Thoracic aorta (tissue), 2 donors: ENCODE measurements around the gene GAMT. TPM values are rescaled to one million over a fixed set of nuclear protein-coding genes. Genes with fewer than 3 reads are reported as not detected.
A peak's percentile ranks its signal among the peaks of the same experiment; 100 is the strongest.

Source experiments
- ATAC-seq: fragments of 150-250 bp; one replicate; pipeline ENCODE4 v1.8.0; 2017; ENCODE audit warnings: low read depth; ENCODE audit not compliant: insufficient number of reproducible peaks, low FRiP score
- DNase-seq: peaks from one replicate; pipeline ENCODE4 v3.0.0-alpha.2; 2020; ENCODE audit warnings: low spot score
- H3K27ac ChIP-seq, 2 donors: fragments of 200-600 bp; sonication (generic); 1 replicate in 1 of 2; 2 replicates in 1 of 2; pipeline ENCODE4 v1.5.1; 2016; ENCODE audit warnings: mild to moderate bottlenecking in 2 of 2, moderate library complexity in 2 of 2
- H3K27me3 ChIP-seq: fragments of 200-600 bp; sonication (generic); replicated peaks from 2 replicates; pipeline ENCODE4 v1.6.0; 2016; ENCODE audit warnings: mild to moderate bottlenecking; ENCODE audit not compliant: insufficient read depth
- H3K36me3 ChIP-seq: fragments of 200-600 bp; sonication (generic); one replicate; pipeline ENCODE4 v1.5.1; 2016
- H3K4me1 ChIP-seq, 2 donors: fragments of 200-600 bp; sonication (generic); 1 replicate in 1 of 2; 2 replicates in 1 of 2; pipeline versions ENCODE4 v1.5.1 to v1.6.0; 2016; ENCODE audit warnings: low read depth in 2 of 2, mild to moderate bottlenecking in 1 of 2; ENCODE audit not compliant: control insufficient read depth in 1 of 2
- H3K4me3 ChIP-seq: fragments of 200-600 bp; sonication (generic); 2 replicates; pipeline ENCODE4 v1.5.1; 2016; ENCODE audit warnings: mild to moderate bottlenecking
- H3K9me3 ChIP-seq: fragments of 200-600 bp; sonication (generic); 2 replicates; pipeline ENCODE4 v1.5.1; 2016
- total RNA-seq, 2 donors: library from RNA; depleted of rRNA; stranded (reverse); fragments of >200 nt; gene quantifications; one replicate each; pipeline versions ENCODE4 v1.1.0 to v1.2.3, GENCODE V29; 2016
- TF ChIP-seq, protein P1 (sequence below): fragments of 200-600 bp; sonication (generic); IDR thresholded peaks from one replicate; pipeline ENCODE4 v1.5.1; 2019; ENCODE audit warnings: antibody characterized with exemption

Gene GAMT
- total RNA-seq, 2 donors from 2014 or later, result 27.6 to 55.1 TPM

DNA sequence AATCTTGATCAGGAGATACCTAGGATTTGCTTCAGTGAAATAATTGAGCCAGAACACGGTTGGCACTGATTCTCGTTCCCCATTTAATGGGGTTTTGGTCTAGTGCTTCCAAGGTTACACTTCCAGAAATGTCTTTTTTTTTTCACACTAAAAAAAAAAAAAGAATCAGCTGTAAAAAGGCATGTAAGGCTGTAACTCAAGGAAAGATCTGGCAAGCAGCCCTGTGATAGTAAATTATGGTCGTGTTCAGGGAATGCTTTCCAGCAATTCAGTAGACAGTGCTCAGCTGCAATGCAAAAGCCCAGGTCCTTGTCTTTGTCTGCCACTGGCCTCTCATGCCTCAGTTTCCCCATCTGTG is 44.9 kb downstream of the GAMT start:
- Histone ChIP-seq H3K9me3 (no peaks in the 10 kb centered on the region), H3K36me3 (no peaks in the 10 kb centered on the region), H3K4me1 (peaks cover 12 to 51% of the 10 kb centered on the region in 2 donors), H3K4me3 (peak overlapping the region; percentile 92), H3K27ac (peak overlapping the region in 1 of 2 donors; percentile 75), H3K27me3 (no peaks in the 10 kb centered on the region)
- TF ChIP-seq, protein P1, sequence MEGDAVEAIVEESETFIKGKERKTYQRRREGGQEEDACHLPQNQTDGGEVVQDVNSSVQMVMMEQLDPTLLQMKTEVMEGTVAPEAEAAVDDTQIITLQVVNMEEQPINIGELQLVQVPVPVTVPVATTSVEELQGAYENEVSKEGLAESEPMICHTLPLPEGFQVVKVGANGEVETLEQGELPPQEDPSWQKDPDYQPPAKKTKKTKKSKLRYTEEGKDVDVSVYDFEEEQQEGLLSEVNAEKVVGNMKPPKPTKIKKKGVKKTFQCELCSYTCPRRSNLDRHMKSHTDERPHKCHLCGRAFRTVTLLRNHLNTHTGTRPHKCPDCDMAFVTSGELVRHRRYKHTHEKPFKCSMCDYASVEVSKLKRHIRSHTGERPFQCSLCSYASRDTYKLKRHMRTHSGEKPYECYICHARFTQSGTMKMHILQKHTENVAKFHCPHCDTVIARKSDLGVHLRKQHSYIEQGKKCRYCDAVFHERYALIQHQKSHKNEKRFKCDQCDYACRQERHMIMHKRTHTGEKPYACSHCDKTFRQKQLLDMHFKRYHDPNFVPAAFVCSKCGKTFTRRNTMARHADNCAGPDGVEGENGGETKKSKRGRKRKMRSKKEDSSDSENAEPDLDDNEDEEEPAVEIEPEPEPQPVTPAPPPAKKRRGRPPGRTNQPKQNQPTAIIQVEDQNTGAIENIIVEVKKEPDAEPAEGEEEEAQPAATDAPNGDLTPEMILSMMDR, result no peak
- no peak for ATAC-seq
- no peak for DNase-seq

- Histone ChIP-seq H3K36me3 (no peaks in the 10 kb centered on the region), H3K27ac (peak overlapping the region; percentile 33 to 75), H3K4me3 (peak overlapping the region; percentile 92), H3K4me1 (peaks cover 12 to 44% of the 10 kb centered on the region in 2 donors), H3K9me3 (no peaks in the 10 kb centered on the region), H3K27me3 (no peaks in the 10 kb centered on the region)
- TF ChIP-seq, protein P1, result no peak
- no peak for DNase-seq
- ATAC-seq, result no peak
Observed at GRCh38 chr19:1355568-1356507, 45.5 kb downstream of the GAMT start.

- TF ChIP-seq, protein P1, result no peak
- ATAC-seq (peak; percentile 22), DNase-seq (no peak)
- Histone ChIP-seq H3K36me3 (no peaks in the 10 kb centered on the region), H3K27ac (peak overlapping the region; percentile 33 to 75), H3K4me3 (peak overlapping the region; percentile 92), H3K4me1 (peaks cover 9 to 37% of the 10 kb centered on the region in 2 donors), H3K27me3 (no peaks in the 10 kb centered on the region), H3K9me3 (no peaks in the 10 kb centered on the region)
Observed at GRCh38 chr19:1354970-1355567, 46.3 kb downstream of the GAMT start.

DNA sequence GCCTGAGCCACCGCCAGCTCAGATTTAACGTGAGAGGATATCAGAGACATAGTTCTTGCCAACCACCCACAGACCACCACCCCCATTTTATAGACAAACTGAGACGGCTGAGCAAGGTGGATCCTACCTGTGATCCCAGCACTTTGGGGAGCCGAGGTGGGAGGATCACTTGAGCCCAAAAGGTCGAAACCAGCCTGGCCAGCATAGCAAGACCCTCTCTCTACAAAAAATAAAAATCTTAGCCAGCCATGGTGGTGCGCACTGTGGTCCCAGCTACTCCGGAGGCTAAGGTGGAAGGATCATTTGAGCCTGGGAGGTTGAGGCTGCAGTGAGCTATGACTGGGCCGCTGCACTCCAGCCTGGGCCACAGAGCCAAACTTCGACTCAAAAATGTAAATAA is 48.2 kb downstream of the GAMT start:
- H3K27ac ChIP-seq, result no peak overlapping the region
- ATAC-seq (no peak), DNase-seq (no peak)
- TF ChIP-seq, protein P1, result no peak
- no peaks in the 10 kb centered on the region for H3K36me3 ChIP-seq
- no peaks in the 10 kb centered on the region for H3K27me3 ChIP-seq
- no peaks in the 10 kb centered on the region for H3K9me3 ChIP-seq
- peaks cover 9 to 34% of the 10 kb centered on the region in 2 donors for H3K4me1 ChIP-seq
- no peak overlapping the region for H3K4me3 ChIP-seq

DNA sequence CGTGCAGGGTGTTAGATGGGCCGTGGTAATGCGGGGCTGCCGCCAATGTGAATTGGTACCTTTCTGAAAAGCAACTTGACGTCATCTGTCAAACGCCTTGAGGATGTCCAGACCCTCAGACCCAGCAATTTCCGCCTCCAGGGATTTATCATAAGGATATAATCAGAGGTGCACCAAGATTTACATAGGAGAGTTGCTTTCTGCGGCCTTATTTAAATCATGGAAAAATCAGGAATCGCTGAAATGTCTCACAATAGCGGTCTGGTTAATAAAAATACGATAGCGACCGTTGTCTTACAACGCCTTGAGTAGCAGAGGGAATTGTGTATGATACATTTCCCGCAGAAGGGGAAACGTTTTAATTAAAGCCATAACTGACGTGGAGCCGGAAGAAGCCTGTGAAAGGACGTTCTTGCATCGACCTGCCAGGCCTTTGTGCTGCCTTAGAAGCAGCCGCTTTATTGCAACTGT is 49.9 kb downstream of the GAMT start:
- DNase-seq (no peak), ATAC-seq (no peak)
- H3K9me3 ChIP-seq, result no peaks in the 10 kb centered on the region
- no peaks in the 10 kb centered on the region for H3K36me3 ChIP-seq
- H3K4me1 ChIP-seq, result peaks cover 5 to 17% of the 10 kb centered on the region in 2 donors
- TF ChIP-seq, protein P1, result no peak
- H3K27me3 ChIP-seq, result no peaks in the 10 kb centered on the region
- no peak overlapping the region for H3K27ac ChIP-seq
- H3K4me3 ChIP-seq, result no peak overlapping the region
